ENCODE results near the gene GID8.
A peak's percentile ranks its signal among the peaks of the same experiment; 100 is the strongest.

GID8 gene
- 36.9 to 62.7 (median 44.3) reads per million in 3 donors for total RNA-seq

DNA sequence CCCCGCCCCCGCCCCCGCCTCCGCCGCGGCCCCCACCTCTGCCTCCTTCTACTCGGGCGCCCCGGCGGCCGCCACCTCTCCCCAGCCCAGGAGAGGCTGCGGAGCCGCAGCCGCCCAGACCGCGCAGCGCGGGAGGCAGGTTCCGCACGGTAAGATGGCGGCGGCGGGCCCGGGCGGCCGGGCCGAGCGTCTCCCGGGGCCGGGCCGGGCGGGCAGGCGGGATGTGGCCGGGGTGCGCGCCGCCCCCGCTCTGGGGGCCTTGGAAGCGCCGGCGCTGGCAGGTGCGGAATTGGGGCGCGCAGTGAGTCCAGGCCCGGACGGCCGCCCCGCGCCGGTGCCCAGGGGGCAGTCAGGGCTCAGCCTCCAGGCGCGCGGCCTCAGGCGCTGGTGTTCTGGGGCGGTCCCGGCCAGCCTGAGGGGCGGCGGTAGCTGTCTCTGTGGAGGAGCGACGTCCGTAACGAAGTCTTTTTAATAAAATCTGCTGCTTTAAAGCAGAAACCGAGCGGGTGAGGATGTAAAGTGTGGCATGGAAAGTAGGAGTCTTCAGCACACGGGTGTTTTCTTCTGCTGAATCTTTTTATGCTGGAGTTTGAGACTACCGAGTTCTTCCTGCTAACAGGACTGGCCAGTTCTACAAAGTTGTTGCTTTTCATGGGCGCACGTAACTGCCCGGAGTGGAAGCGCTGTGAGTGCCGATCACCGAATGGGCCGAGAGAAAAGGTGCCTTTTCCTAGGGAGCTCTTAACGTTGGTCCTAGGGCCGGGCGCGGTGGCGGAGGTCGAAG, at the start of gene GID8:
GID8 (plus strand) TSS at position 43 of the 784 bp plus-strand sequence. CDS start 3,356 bp downstream, outside the sequence.
- DNase-seq = no peak
- no peaks in the 10 kb centered on the region for H3K27me3 ChIP-seq (replicated peaks; ENCODE audit: control insufficient read depth, insufficient read depth, low read length, poor library complexity, severe bottlenecking)
- peaks cover 14% of the 10 kb centered on the region for H3K36me3 ChIP-seq (ENCODE audit: control insufficient read depth, insufficient read depth, low read length)
- no peaks in the 10 kb centered on the region for H3K9me3 ChIP-seq (ENCODE audit: control insufficient read depth, low read length)
- H3K27ac ChIP-seq (ENCODE audit: insufficient read depth, low read length, poor library complexity, severe bottlenecking) = peak within 1 kb of the TSS; percentile 91
- peaks cover 28% of the 10 kb centered on the region for H3K4me1 ChIP-seq (ENCODE audit: control insufficient read depth, insufficient read depth, low read length, poor library complexity, severe bottlenecking)
- peak within 1 kb of the TSS; percentile 96 for H3K4me3 ChIP-seq (ENCODE audit: insufficient read depth, low read depth, low read length, poor library complexity, severe bottlenecking)

GRCh38 chr20:62888406-62888805, 49.5 kb upstream of the GID8 start:
- Histone ChIP-seq H3K9me3 (ENCODE audit: control insufficient read depth, low read length) (no peaks in the 10 kb centered on the region), H3K27me3 (replicated peaks; ENCODE audit: control insufficient read depth, insufficient read depth, low read length, poor library complexity, severe bottlenecking) (no peaks in the 10 kb centered on the region), H3K27ac (ENCODE audit: insufficient read depth, low read length, poor library complexity, severe bottlenecking) (no peak overlapping the region), H3K4me3 (ENCODE audit: insufficient read depth, low read depth, low read length, poor library complexity, severe bottlenecking) (no peak overlapping the region), H3K4me1 (ENCODE audit: control insufficient read depth, insufficient read depth, low read length, poor library complexity, severe bottlenecking) (peaks cover 7% of the 10 kb centered on the region), H3K36me3 (ENCODE audit: control insufficient read depth, insufficient read depth, low read length) (peaks cover 76% of the 10 kb centered on the region)
- DNase-seq = no peak

- Histone ChIP-seq H3K4me3 (ENCODE audit: insufficient read depth, low read depth, low read length, poor library complexity, severe bottlenecking) (no peak overlapping the region), H3K27me3 (replicated peaks; ENCODE audit: control insufficient read depth, insufficient read depth, low read length, poor library complexity, severe bottlenecking) (no peaks in the 10 kb centered on the region), H3K9me3 (ENCODE audit: control insufficient read depth, low read length) (no peaks in the 10 kb centered on the region), H3K4me1 (ENCODE audit: control insufficient read depth, insufficient read depth, low read length, poor library complexity, severe bottlenecking) (peaks cover 7% of the 10 kb centered on the region), H3K27ac (ENCODE audit: insufficient read depth, low read length, poor library complexity, severe bottlenecking) (no peak overlapping the region), H3K36me3 (ENCODE audit: control insufficient read depth, insufficient read depth, low read length) (peaks cover 81% of the 10 kb centered on the region)
- DNase-seq = no peak
Measured at GRCh38 chr20:62888910-62889309, 49.0 kb upstream of the GID8 start.

- peaks cover 7% of the 10 kb centered on the region for H3K4me1 ChIP-seq (ENCODE audit: control insufficient read depth, insufficient read depth, low read length, poor library complexity, severe bottlenecking)
- DNase-seq = no peak
- H3K4me3 ChIP-seq (ENCODE audit: insufficient read depth, low read depth, low read length, poor library complexity, severe bottlenecking) = no peak overlapping the region
- H3K36me3 ChIP-seq (ENCODE audit: control insufficient read depth, insufficient read depth, low read length) = peaks cover 86% of the 10 kb centered on the region
- H3K27ac ChIP-seq (ENCODE audit: insufficient read depth, low read length, poor library complexity, severe bottlenecking) = no peak overlapping the region
- no peaks in the 10 kb centered on the region for H3K9me3 ChIP-seq (ENCODE audit: control insufficient read depth, low read length)
- no peaks in the 10 kb centered on the region for H3K27me3 ChIP-seq (replicated peaks; ENCODE audit: control insufficient read depth, insufficient read depth, low read length, poor library complexity, severe bottlenecking)
Measured at GRCh38 chr20:62889411-62889810, 48.5 kb upstream of the GID8 start.

DNA sequence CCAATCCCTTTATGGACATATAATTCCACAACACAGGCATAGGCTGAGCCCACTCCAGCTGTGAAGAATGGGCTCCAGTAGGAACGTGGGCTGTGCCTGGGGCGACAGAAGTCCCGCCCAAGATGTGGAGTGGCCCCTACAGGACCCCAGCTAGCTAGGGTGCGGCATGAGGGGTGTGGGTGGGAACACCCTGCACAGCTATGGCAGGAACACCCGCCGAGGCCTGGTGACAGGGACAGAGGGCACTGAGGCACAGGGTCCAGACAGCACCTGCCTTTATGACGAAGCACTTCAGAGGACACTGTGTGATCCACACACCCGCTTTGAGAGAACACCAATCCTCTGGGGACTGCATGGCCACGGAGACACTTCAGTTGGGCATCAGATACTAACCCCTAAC, 48.1 kb upstream of the GID8 start:
- peaks cover 91% of the 10 kb centered on the region for H3K36me3 ChIP-seq (ENCODE audit: control insufficient read depth, insufficient read depth, low read length)
- no peak overlapping the region for H3K4me3 ChIP-seq (ENCODE audit: insufficient read depth, low read depth, low read length, poor library complexity, severe bottlenecking)
- peaks cover 7% of the 10 kb centered on the region for H3K4me1 ChIP-seq (ENCODE audit: control insufficient read depth, insufficient read depth, low read length, poor library complexity, severe bottlenecking)
- no peaks in the 10 kb centered on the region for H3K9me3 ChIP-seq (ENCODE audit: control insufficient read depth, low read length)
- no peak overlapping the region for H3K27ac ChIP-seq (ENCODE audit: insufficient read depth, low read length, poor library complexity, severe bottlenecking)
- no peak for DNase-seq
- H3K27me3 ChIP-seq (replicated peaks; ENCODE audit: control insufficient read depth, insufficient read depth, low read length, poor library complexity, severe bottlenecking) = no peaks in the 10 kb centered on the region

GRCh38 chr20:62890444-62890843, 47.5 kb upstream of the GID8 start:
- Histone ChIP-seq H3K27ac (ENCODE audit: insufficient read depth, low read length, poor library complexity, severe bottlenecking) (no peak overlapping the region), H3K4me1 (ENCODE audit: control insufficient read depth, insufficient read depth, low read length, poor library complexity, severe bottlenecking) (peaks cover 7% of the 10 kb centered on the region), H3K4me3 (ENCODE audit: insufficient read depth, low read depth, low read length, poor library complexity, severe bottlenecking) (no peak overlapping the region), H3K9me3 (ENCODE audit: control insufficient read depth, low read length) (no peaks in the 10 kb centered on the region), H3K27me3 (replicated peaks; ENCODE audit: control insufficient read depth, insufficient read depth, low read length, poor library complexity, severe bottlenecking) (no peaks in the 10 kb centered on the region), H3K36me3 (ENCODE audit: control insufficient read depth, insufficient read depth, low read length) (peaks cover 96% of the 10 kb centered on the region)
- DNase-seq = no peak

DNA sequence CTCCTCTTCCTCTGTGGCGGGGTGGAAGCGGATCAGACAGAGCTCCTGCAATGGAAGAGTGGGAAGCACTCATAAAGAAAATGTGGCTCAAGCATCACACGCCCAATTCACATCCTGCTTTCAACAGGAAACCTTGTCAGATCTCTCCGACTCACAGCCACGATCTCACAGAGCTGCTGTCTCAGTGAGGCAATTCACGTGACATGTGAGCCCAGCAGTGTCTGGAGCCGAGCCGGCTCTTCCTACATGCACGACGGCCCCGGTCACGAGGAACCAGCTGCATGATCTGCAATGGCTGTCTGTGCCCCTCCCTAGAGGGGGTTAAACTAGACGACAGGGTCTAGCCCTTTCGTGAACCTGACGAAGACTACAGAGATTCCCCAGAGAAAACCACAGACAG, 46.8 kb upstream of the GID8 start:
- Histone ChIP-seq H3K9me3 (ENCODE audit: control insufficient read depth, low read length) (no peaks in the 10 kb centered on the region), H3K4me3 (ENCODE audit: insufficient read depth, low read depth, low read length, poor library complexity, severe bottlenecking) (no peak overlapping the region), H3K4me1 (ENCODE audit: control insufficient read depth, insufficient read depth, low read length, poor library complexity, severe bottlenecking) (peaks cover 7% of the 10 kb centered on the region), H3K27ac (ENCODE audit: insufficient read depth, low read length, poor library complexity, severe bottlenecking) (peak overlapping the region; percentile 27), H3K36me3 (ENCODE audit: control insufficient read depth, insufficient read depth, low read length) (peaks cover 97% of the 10 kb centered on the region), H3K27me3 (replicated peaks; ENCODE audit: control insufficient read depth, insufficient read depth, low read length, poor library complexity, severe bottlenecking) (no peaks in the 10 kb centered on the region)
- no peak for DNase-seq

- Histone ChIP-seq H3K36me3 (ENCODE audit: control insufficient read depth, insufficient read depth, low read length) (peaks cover 83% of the 10 kb centered on the region), H3K4me3 (ENCODE audit: insufficient read depth, low read depth, low read length, poor library complexity, severe bottlenecking) (no peak overlapping the region), H3K27ac (ENCODE audit: insufficient read depth, low read length, poor library complexity, severe bottlenecking) (no peak overlapping the region), H3K27me3 (replicated peaks; ENCODE audit: control insufficient read depth, insufficient read depth, low read length, poor library complexity, severe bottlenecking) (no peaks in the 10 kb centered on the region), H3K4me1 (ENCODE audit: control insufficient read depth, insufficient read depth, low read length, poor library complexity, severe bottlenecking) (peaks cover 7% of the 10 kb centered on the region), H3K9me3 (ENCODE audit: control insufficient read depth, low read length) (no peaks in the 10 kb centered on the region)
- no peak for DNase-seq
Measured at GRCh38 chr20:62892348-62893304, 45.3 kb upstream of the GID8 start.

- no peaks in the 10 kb centered on the region for H3K9me3 ChIP-seq (ENCODE audit: control insufficient read depth, low read length)
- no peaks in the 10 kb centered on the region for H3K27me3 ChIP-seq (replicated peaks; ENCODE audit: control insufficient read depth, insufficient read depth, low read length, poor library complexity, severe bottlenecking)
- H3K4me3 ChIP-seq (ENCODE audit: insufficient read depth, low read depth, low read length, poor library complexity, severe bottlenecking) = no peak overlapping the region
- peaks cover 73% of the 10 kb centered on the region for H3K36me3 ChIP-seq (ENCODE audit: control insufficient read depth, insufficient read depth, low read length)
- H3K4me1 ChIP-seq (ENCODE audit: control insufficient read depth, insufficient read depth, low read length, poor library complexity, severe bottlenecking) = peaks cover 7% of the 10 kb centered on the region
- no peak overlapping the region for H3K27ac ChIP-seq (ENCODE audit: insufficient read depth, low read length, poor library complexity, severe bottlenecking)
- DNase-seq = no peak
Measured at GRCh38 chr20:62893700-62894099, 44.2 kb upstream of the GID8 start.

- Histone ChIP-seq H3K4me3 (ENCODE audit: insufficient read depth, low read depth, low read length, poor library complexity, severe bottlenecking) (no peak overlapping the region), H3K27me3 (replicated peaks; ENCODE audit: control insufficient read depth, insufficient read depth, low read length, poor library complexity, severe bottlenecking) (no peaks in the 10 kb centered on the region), H3K27ac (ENCODE audit: insufficient read depth, low read length, poor library complexity, severe bottlenecking) (no peak overlapping the region), H3K9me3 (ENCODE audit: control insufficient read depth, low read length) (no peaks in the 10 kb centered on the region), H3K4me1 (ENCODE audit: control insufficient read depth, insufficient read depth, low read length, poor library complexity, severe bottlenecking) (peaks cover 11% of the 10 kb centered on the region), H3K36me3 (ENCODE audit: control insufficient read depth, insufficient read depth, low read length) (peaks cover 67% of the 10 kb centered on the region)
- DNase-seq = no peak
Measured at GRCh38 chr20:62894261-62894660, 43.7 kb upstream of the GID8 start.

Measured in effector memory CD4-positive, alpha-beta T cell (primary cell).